SK-N-SH (cell line): ENCODE data around the gene DNAJB8. TPM values are rescaled to one million over a fixed set of nuclear protein-coding genes. Genes with fewer than 3 reads are reported as not detected.

Source experiments
- CTCF ChIA-PET: fragments of 300-600, 350-600 bp; formaldehyde crosslinking; extraction: SDS; loops from one replicate; lab custom pipeline; 2021; lab: Yijun Ruan, JAX
- POLR2A ChIA-PET: fragments of 350-600 bp; sonication (Branson Sonifier 250); formaldehyde crosslinking; extraction: SDS; loops from one replicate; lab custom pipeline; 2020; ENCODE audit warnings: antibody characterized with exemption, inconsistent platforms; lab: Yijun Ruan, JAX
- DNase-seq: peaks from one replicate; pipeline ENCODE4 v3.0.0; 2012
- H2AFZ ChIP-seq: fragments of 200-600 bp; sonication (generic); 2 replicates; pipeline ENCODE4 v1.8.1; 2016; ENCODE audit warnings: antibody characterized with exemption, mild to moderate bottlenecking, low read depth
- H3F3A ChIP-seq: fragments of 200-600 bp; sonication (generic); replicated peaks from 2 replicates; pipeline ENCODE3; 2016; ENCODE audit warnings: antibody characterized with exemption, mild to moderate bottlenecking; ENCODE audit not compliant: insufficient read depth
- H3K27ac ChIP-seq, 2 experiments: fragments of 200-500 bp in 1 of 2; fragments of 200-600 bp in 1 of 2; sonication (Bioruptor generic) in 1 of 2; sonication (generic), shearing (Covaris generic) in 1 of 2; 2 replicates each; pipeline versions ENCODE4 v1.5.1 to v1.6.1; 2014 to 2016; ENCODE audit warnings: low read depth in 2 of 2, inconsistent platforms in 1 of 2, low read length in 1 of 2, mild to moderate bottlenecking in 1 of 2, mixed read lengths in 1 of 2
- H3K27me3 ChIP-seq: fragments of 200-600 bp; sonication (generic), shearing (Covaris generic); 2 replicates; pipeline ENCODE4 v1.6.1; 2016; ENCODE audit warnings: mixed run types; ENCODE audit not compliant: insufficient read depth
- H3K36me3 ChIP-seq, 2 experiments: fragments of 200-500 bp in 1 of 2; fragments of 200-600 bp in 1 of 2; sonication (Bioruptor generic) in 1 of 2; sonication (generic) in 1 of 2; replicated peaks in 1 of 2; 2 replicates each; pipeline versions ENCODE3 to v1.5.1; 2014 to 2016; ENCODE audit warnings: low read length in 1 of 2, mild to moderate bottlenecking in 1 of 2; ENCODE audit not compliant: insufficient read depth in 2 of 2, control insufficient read depth in 1 of 2
- H3K4me1 ChIP-seq, 2 experiments: fragments of 200-500 bp in 1 of 2; fragments of 200-600 bp in 1 of 2; sonication (Bioruptor generic) in 1 of 2; sonication (generic), shearing (Covaris generic) in 1 of 2; 2 replicates each; pipeline versions ENCODE4 v1.5.1 to v1.6.1; 2014 to 2016; ENCODE audit warnings: low read depth in 1 of 2, low read length in 1 of 2, mixed run types in 1 of 2; ENCODE audit not compliant: insufficient read depth in 2 of 2, control insufficient read depth in 1 of 2
- H3K4me2 ChIP-seq: fragments of 200-600 bp; sonication (generic), shearing (Covaris generic); 2 replicates; pipeline ENCODE4 v1.6.1; 2017; ENCODE audit warnings: mixed run types
- H3K4me3 ChIP-seq, 2 experiments: fragments of 200-500 bp in 1 of 2; fragments of 200-600 bp in 1 of 2; sonication (Bioruptor generic) in 1 of 2; sonication (generic), shearing (Covaris generic) in 1 of 2; 2 replicates each; pipeline versions ENCODE4 v1.5.1 to v1.8.1; 2014 to 2016; ENCODE audit warnings: low read depth in 2 of 2, inconsistent platforms in 1 of 2, low read length in 1 of 2, mild to moderate bottlenecking in 1 of 2, mixed read lengths in 1 of 2, moderate library complexity in 1 of 2
- H3K79me2 ChIP-seq: fragments of 200-600 bp; sonication (generic); 2 replicates; pipeline ENCODE4 v1.8.1; 2017; ENCODE audit warnings: mild to moderate bottlenecking; ENCODE audit not compliant: insufficient read depth
- H3K9ac ChIP-seq: fragments of 200-600 bp; sonication (generic); 2 replicates; pipeline ENCODE4 v1.6.1; 2017; ENCODE audit warnings: mixed run types
- H3K9me2 ChIP-seq: fragments of 200-600 bp; sonication (generic); 2 replicates; pipeline ENCODE4 v1.6.1; 2017; ENCODE audit warnings: mixed run types
- H3K9me3 ChIP-seq: fragments of 200-600 bp; sonication (generic); 2 replicates; pipeline ENCODE4 v1.6.1; 2017; ENCODE audit warnings: mixed run types, mild to moderate bottlenecking, moderate library complexity
- H4K20me1 ChIP-seq: fragments of 200-600 bp; sonication (generic); 2 replicates; pipeline ENCODE4 v1.6.1; 2017; ENCODE audit warnings: mild to moderate bottlenecking, mixed run types; ENCODE audit not compliant: insufficient read depth
- CHD2 ChIP-seq: fragments of 150-350 bp; IDR thresholded peaks from 2 replicates; pipeline ENCODE4 v1.6.1; 2018; ENCODE audit warnings: low read length; ENCODE audit not compliant: partially characterized antibody
- ELF1 ChIP-seq: IDR thresholded peaks from 2 replicates; pipeline ENCODE4 v1.4.0; 2012
- EP300 ChIP-seq, 2 experiments: IDR thresholded peaks; 2 replicates each; pipeline versions ENCODE4 v1.4.0 to v1.6.1; 2012; ENCODE audit warnings: borderline replicate concordance in 1 of 2, low read depth in 1 of 2, low read length in 1 of 2
- FOSL2 ChIP-seq: IDR thresholded peaks from 2 replicates; pipeline ENCODE4 v1.4.0; 2012; ENCODE audit warnings: low read depth, mild to moderate bottlenecking, moderate library complexity, borderline replicate concordance
- FOXJ3 ChIP-seq: sonication (generic); formaldehyde crosslinking; IDR thresholded peaks from 2 replicates; pipeline ENCODE4 v1.5.1; 2020; ENCODE audit warnings: mild to moderate bottlenecking, missing genetic modification reagents
- GATA2 ChIP-seq: sonication (generic); formaldehyde crosslinking; IDR thresholded peaks from 2 replicates; pipeline ENCODE4 v1.5.0; 2020; ENCODE audit warnings: mild to moderate bottlenecking, missing genetic modification reagents
- MXI1 ChIP-seq: IDR thresholded peaks from 2 replicates; pipeline ENCODE4 v1.6.1; 2012; ENCODE audit warnings: mild to moderate bottlenecking, low read depth, low read length, improper control_type of control experiment
- NRF1 ChIP-seq: IDR thresholded peaks from 2 replicates; pipeline ENCODE4 v1.6.1; 2012; ENCODE audit warnings: low read depth, mild to moderate bottlenecking, low read length
- RAD21 ChIP-seq: IDR thresholded peaks from 2 replicates; pipeline ENCODE4 v1.6.1; 2012; ENCODE audit warnings: mild to moderate bottlenecking, low read length
- RCOR1 ChIP-seq: fragments of 150-350 bp; IDR thresholded peaks from 2 replicates; pipeline ENCODE4 v1.6.1; 2017; ENCODE audit warnings: antibody characterized with exemption, low read length
- RXRA ChIP-seq: IDR thresholded peaks from 2 replicates; pipeline ENCODE4 v1.4.0; 2012; ENCODE audit warnings: low read depth, mild to moderate bottlenecking, borderline replicate concordance
- SMC3 ChIP-seq: IDR thresholded peaks from 2 replicates; pipeline ENCODE4 v1.6.1; 2012; ENCODE audit warnings: low read depth, low read length, improper control_type of control experiment
- TCF12 ChIP-seq: IDR thresholded peaks from 2 replicates; pipeline ENCODE4 v1.4.0; 2012
- TEAD4 ChIP-seq: IDR thresholded peaks from 2 replicates; pipeline ENCODE4 v1.4.0; 2012; ENCODE audit warnings: mild to moderate bottlenecking, borderline replicate concordance; ENCODE audit not compliant: insufficient read depth
- WGBS: methylation state at CpG from one replicate; pipeline ENCODE4 v1.1.6; 2017; ENCODE audit warnings: low lambda C conversion rate; 5-methylcytosine and 5-hydroxymethylcytosine counted together
- polyA plus RNA-seq, 3 experiments: library from polyadenylated mRNA; depleted of rRNA; stranded (reverse); fragments of >200 nt; gene quantifications; 2 replicates each; pipeline ENCODE4 v1.2.3, GENCODE V29; 2012
- TF ChIP-seq, protein P1 (sequence below): IDR thresholded peaks from 2 replicates; pipeline ENCODE4 v1.4.0; 2012; ENCODE audit warnings: low read depth
- TF ChIP-seq, protein P2 (sequence below): fragments of 150-350 bp; IDR thresholded peaks from 2 replicates; pipeline ENCODE4 v1.6.1; 2017; ENCODE audit warnings: antibody characterized with exemption, low read length, low read depth, borderline replicate concordance
- TF ChIP-seq, protein P3 (sequence below): IDR thresholded peaks from 2 replicates; pipeline ENCODE4; 2012
- TF ChIP-seq, protein P4 (sequence below): IDR thresholded peaks from 2 replicates; pipeline ENCODE4 v1.6.1; 2012; ENCODE audit warnings: mild to moderate bottlenecking, low read depth, low read length, moderate library complexity

Gene DNAJB8
- polyA plus RNA-seq, 1 of the 3 experiments (the other 2 are of a cell fraction) = not detected

DNA sequence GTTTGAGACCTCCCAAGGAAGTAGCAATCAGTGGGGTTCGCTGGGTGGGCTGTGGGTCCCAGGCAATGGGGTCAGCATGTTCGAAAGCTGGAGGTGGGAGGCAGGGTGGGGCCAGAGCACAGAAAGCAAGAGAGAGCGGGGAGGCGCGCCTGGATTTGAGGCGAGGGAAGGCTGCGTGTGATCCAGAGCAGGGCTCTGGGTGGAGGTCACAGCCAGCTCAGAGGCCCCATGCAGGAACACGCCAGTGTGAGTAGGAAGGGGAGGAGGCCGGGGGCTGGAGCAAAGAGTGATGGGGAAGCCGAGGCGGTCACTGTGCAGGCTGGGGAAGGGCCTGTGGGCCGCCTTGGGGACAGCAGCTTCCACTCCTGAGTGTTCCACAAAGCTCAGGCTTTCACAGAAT, 8.8 kb downstream of the DNAJB8 start (continued):
- TF ChIP-seq, protein P1, sequence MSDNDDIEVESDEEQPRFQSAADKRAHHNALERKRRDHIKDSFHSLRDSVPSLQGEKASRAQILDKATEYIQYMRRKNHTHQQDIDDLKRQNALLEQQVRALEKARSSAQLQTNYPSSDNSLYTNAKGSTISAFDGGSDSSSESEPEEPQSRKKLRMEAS = no peak
- TF ChIP-seq EP300 (IDR thresholded peaks at IDR 0.05; ENCODE audit: borderline replicate concordance in 1 of 2, low read depth in 1 of 2, low read length in 1 of 2) (no peak), RXRA (no peak), TCF12 (no peak)

DNA sequence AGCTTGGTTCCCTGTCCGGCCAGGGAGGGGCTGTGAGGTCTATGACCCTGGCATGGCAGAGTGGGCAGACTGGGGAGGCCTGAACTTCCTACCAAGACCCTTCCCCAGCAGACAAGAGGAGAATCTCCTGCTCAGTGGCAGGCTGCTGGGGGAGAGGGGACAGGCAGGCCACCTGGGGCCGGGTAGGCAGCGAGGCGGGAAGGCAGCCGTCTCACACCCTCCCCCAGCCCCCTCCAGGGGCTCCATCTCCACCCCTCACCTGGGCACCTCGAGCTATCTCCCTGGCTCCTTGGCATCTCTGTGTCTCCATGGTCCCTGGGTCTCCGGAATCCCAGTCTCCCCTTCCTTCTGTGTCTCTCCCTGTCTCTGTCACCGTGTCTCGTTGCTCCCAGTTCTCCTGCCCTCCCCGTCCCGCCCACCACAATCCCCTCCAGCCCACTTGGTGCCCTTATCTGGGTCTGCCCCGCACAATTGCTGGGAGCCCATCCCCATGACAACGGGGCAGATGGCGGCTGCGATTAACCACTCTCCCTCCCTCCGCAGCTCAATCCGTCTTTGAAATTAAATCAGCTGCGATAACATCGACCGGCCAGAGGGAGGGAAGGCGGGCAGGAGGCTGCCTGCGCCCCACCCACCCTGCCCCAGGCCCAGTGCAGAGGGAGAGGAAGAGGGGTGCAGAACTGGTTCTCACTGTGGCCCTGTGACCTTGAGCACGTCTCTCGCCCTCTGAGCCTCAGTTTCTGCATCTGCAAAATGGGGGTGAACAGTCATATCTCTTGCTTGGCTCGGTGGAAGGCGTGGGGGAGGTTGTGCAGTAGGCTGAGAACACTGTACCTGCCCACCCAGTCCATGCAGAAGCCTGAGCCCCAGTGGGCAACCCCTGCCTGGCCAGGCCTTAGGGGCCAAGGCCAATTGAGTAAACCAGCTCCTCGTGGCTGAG, 9.6 kb downstream of the DNAJB8 start:
- Histone ChIP-seq H3K36me3 (no peaks in the 10 kb centered on the region), H3F3A (no peaks in the 10 kb centered on the region), H2AFZ (no peak overlapping the region), H3K4me3 (peak overlapping the region in 1 of 2 experiments; percentile 50; a peak in 2 of 4 replicates), H3K27me3 (peaks cover 5% of the 10 kb centered on the region; the same call in 1 of the 2 replicates), H3K9ac (no peak overlapping the region), H3K4me2 (no peak overlapping the region), H3K9me3 (no peaks in the 10 kb centered on the region), H3K4me1 (peaks cover 0 to 75% of the 10 kb centered on the region in 2 experiments; a peak in 1 of 4 replicates), H3K27ac (peak overlapping the region in 1 of 2 experiments; percentile 100; a peak in 2 of 4 replicates), H3K9me2 (no peaks in the 10 kb centered on the region), H4K20me1 (no peaks in the 10 kb centered on the region), H3K79me2 (no peaks in the 10 kb centered on the region)
- DNase-seq = peak; percentile 96
- peak; percentile 25 for TF ChIP-seq RAD21
- TF ChIP-seq, protein P2, sequence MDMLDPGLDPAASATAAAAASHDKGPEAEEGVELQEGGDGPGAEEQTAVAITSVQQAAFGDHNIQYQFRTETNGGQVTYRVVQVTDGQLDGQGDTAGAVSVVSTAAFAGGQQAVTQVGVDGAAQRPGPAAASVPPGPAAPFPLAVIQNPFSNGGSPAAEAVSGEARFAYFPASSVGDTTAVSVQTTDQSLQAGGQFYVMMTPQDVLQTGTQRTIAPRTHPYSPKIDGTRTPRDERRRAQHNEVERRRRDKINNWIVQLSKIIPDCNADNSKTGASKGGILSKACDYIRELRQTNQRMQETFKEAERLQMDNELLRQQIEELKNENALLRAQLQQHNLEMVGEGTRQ = no peak
- peak; percentile 38; the same call in 1 of the 2 replicates for TF ChIP-seq TCF12
- TF ChIP-seq, protein P3, sequence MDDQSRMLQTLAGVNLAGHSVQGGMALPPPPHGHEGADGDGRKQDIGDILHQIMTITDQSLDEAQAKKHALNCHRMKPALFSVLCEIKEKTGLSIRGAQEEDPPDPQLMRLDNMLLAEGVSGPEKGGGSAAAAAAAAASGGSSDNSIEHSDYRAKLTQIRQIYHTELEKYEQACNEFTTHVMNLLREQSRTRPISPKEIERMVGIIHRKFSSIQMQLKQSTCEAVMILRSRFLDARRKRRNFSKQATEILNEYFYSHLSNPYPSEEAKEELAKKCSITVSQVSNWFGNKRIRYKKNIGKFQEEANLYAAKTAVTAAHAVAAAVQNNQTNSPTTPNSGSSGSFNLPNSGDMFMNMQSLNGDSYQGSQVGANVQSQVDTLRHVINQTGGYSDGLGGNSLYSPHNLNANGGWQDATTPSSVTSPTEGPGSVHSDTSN = no peak
- no peak for TF ChIP-seq TEAD4
- TF ChIP-seq FOSL2 = no peak
- no peak for TF ChIP-seq ELF1
- peak; percentile 88 for TF ChIP-seq CHD2
- no peak for TF ChIP-seq NRF1
- peak; percentile 100 for TF ChIP-seq GATA2 (CRISPR knock-in tag)
- peak in 1 of 2 experiments; percentile 98; a peak in 2 of 4 replicates for TF ChIP-seq EP300 (IDR thresholded peaks at IDR 0.05; ENCODE audit: borderline replicate concordance in 1 of 2, low read depth in 1 of 2, low read length in 1 of 2)
- peak; percentile 98 for TF ChIP-seq FOXJ3 (CRISPR knock-in tag)
- peak; percentile 99 for TF ChIP-seq RCOR1
- TF ChIP-seq, protein P4, sequence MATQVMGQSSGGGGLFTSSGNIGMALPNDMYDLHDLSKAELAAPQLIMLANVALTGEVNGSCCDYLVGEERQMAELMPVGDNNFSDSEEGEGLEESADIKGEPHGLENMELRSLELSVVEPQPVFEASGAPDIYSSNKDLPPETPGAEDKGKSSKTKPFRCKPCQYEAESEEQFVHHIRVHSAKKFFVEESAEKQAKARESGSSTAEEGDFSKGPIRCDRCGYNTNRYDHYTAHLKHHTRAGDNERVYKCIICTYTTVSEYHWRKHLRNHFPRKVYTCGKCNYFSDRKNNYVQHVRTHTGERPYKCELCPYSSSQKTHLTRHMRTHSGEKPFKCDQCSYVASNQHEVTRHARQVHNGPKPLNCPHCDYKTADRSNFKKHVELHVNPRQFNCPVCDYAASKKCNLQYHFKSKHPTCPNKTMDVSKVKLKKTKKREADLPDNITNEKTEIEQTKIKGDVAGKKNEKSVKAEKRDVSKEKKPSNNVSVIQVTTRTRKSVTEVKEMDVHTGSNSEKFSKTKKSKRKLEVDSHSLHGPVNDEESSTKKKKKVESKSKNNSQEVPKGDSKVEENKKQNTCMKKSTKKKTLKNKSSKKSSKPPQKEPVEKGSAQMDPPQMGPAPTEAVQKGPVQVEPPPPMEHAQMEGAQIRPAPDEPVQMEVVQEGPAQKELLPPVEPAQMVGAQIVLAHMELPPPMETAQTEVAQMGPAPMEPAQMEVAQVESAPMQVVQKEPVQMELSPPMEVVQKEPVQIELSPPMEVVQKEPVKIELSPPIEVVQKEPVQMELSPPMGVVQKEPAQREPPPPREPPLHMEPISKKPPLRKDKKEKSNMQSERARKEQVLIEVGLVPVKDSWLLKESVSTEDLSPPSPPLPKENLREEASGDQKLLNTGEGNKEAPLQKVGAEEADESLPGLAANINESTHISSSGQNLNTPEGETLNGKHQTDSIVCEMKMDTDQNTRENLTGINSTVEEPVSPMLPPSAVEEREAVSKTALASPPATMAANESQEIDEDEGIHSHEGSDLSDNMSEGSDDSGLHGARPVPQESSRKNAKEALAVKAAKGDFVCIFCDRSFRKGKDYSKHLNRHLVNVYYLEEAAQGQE = no peak
- TF ChIP-seq MXI1 = peak; percentile 80
- peak; percentile 10; the same call in 1 of the 2 replicates for TF ChIP-seq SMC3
- WGBS = 24% methylated on average over 16 of the region's 27 CpGs
- POLR2A ChIA-PET = interaction anchor here (0.7 to 5.6 kb wide), 15 partner anchors 12 to 178 kb away, joined by 3 to 51 read pairs (median 8); no protein-coding TSS in a partner anchor
- CTCF ChIA-PET = interaction anchor here (0.7 to 2.7 kb wide), 11 partner anchors 12 to 286 kb away, joined by 3 to 28 read pairs (median 3); no protein-coding TSS in a partner anchor
